Spleen (tissue), 7 donors: Measurements from ENCODE around the gene SAMD14.

ENCODE experiments used
- POLR2AphosphoS5 ChIP-seq, 3 donors: sonication (generic); formaldehyde crosslinking; IDR thresholded peaks; one replicate each; pipeline ENCODE4 v1.5.1; 2017; ENCODE audit warnings: antibody characterized with exemption in 3 of 3
- TF ChIP-seq, protein P1 (sequence below), 11 experiments: fragments of 200-600 bp in 7 of 11; fragments of 450-650 bp in 4 of 11; sonication (generic) in 4 of 11; IDR thresholded peaks in 8 of 11; conservative IDR thresholded peaks in 3 of 11; 1 replicate in 7 of 11; 2 replicates in 4 of 11; pipeline versions ENCODE4 v1.4.0 to v1.8.0; 2016 to 2021; ENCODE audit warnings: antibody characterized with exemption in 11 of 11, inconsistent platforms in 4 of 11, mild to moderate bottlenecking in 1 of 11
- donor health status: DM: no; HTN: no; CAD: no; lungs with moderate emphysema.
- donor health status: DM: no; HTN: no; CAD: no.
- donor health status: DM: no; HTN: no; CAD: no.

DNA sequence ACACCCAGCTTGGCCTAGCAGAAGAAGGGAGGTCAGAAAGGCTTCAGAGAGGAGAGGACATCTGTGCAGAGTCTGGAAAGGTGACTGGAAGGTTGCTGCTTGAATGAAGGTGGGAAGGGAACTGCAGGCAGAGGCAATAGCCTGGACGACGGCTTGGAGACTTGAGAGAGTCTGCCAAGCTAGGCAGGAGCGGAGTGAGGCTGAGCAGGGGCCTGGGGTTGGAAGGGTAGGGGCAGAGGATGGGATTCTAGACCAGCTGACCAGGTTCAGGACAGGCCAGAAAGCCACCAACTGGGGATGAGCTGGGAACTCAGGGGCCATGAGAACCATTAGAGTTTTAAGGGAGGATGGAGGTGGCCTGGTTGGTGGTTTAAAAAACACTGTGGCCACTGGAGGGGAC lies 35.5 kb upstream of the SAMD14 start:
- TF ChIP-seq, protein P1, sequence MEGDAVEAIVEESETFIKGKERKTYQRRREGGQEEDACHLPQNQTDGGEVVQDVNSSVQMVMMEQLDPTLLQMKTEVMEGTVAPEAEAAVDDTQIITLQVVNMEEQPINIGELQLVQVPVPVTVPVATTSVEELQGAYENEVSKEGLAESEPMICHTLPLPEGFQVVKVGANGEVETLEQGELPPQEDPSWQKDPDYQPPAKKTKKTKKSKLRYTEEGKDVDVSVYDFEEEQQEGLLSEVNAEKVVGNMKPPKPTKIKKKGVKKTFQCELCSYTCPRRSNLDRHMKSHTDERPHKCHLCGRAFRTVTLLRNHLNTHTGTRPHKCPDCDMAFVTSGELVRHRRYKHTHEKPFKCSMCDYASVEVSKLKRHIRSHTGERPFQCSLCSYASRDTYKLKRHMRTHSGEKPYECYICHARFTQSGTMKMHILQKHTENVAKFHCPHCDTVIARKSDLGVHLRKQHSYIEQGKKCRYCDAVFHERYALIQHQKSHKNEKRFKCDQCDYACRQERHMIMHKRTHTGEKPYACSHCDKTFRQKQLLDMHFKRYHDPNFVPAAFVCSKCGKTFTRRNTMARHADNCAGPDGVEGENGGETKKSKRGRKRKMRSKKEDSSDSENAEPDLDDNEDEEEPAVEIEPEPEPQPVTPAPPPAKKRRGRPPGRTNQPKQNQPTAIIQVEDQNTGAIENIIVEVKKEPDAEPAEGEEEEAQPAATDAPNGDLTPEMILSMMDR (IDR thresholded peaks at IDR 0.05 in 8 of 11, conservative IDR thresholded peaks at IDR 0.05 in 3 of 11): no peak
- no peak for TF ChIP-seq POLR2AphosphoS5 (IDR thresholded peaks at IDR 0.05)
